Glutamatergic neuron (in vitro differentiated cells): ENCODE results near the gene SWT1. TPM values are rescaled to one million over a fixed set of nuclear protein-coding genes. Genes with fewer than 3 reads are reported as not detected.

Experiments
- DNase-seq: peaks from one replicate; pipeline ENCODE4 v3.0.0; 2022
- H3K27ac Mint-ChIP-seq: one replicate; pipeline ENCODE4 v1.8.0; 2020; ENCODE audit warnings: mild to moderate bottlenecking, mixed read lengths, inconsistent platforms; ENCODE audit not compliant: unreplicated experiment
- H3K27me3 Mint-ChIP-seq: one replicate; pipeline ENCODE4 v1.8.0; 2020; ENCODE audit warnings: mild to moderate bottlenecking, moderate library complexity, mixed read lengths, inconsistent platforms; ENCODE audit not compliant: unreplicated experiment
- H3K36me3 Mint-ChIP-seq: one replicate; pipeline ENCODE4 v1.8.0; 2020; ENCODE audit warnings: mild to moderate bottlenecking, mixed read lengths, inconsistent platforms; ENCODE audit not compliant: unreplicated experiment
- H3K4me1 Mint-ChIP-seq: one replicate; pipeline ENCODE4 v1.8.0; 2020; ENCODE audit warnings: mild to moderate bottlenecking, low read depth, mixed read lengths, inconsistent platforms; ENCODE audit not compliant: unreplicated experiment
- H3K4me3 Mint-ChIP-seq: one replicate; pipeline ENCODE4 v1.8.0; 2020; ENCODE audit warnings: mild to moderate bottlenecking, mixed read lengths, inconsistent platforms; ENCODE audit not compliant: unreplicated experiment
- H3K9me3 Mint-ChIP-seq: one replicate; pipeline ENCODE4 v1.8.0; 2020; ENCODE audit warnings: mild to moderate bottlenecking, moderate library complexity, mixed read lengths, inconsistent platforms; ENCODE audit not compliant: unreplicated experiment
- total RNA-seq: library from RNA; stranded (reverse); fragmentation: NEBNext Ultra II Directional; extraction: Animal tissue kit (Norgen Biotek cat#: 25700); gene quantifications from one replicate; pipeline ENCODE4 v1.2.1, GENCODE V29; 2021; ENCODE audit not compliant: unreplicated experiment
- TF ChIP-seq, protein P1 (sequence below): fragments of 200-600 bp; sonication (generic); IDR thresholded peaks from one replicate; pipeline ENCODE4 v1.5.0; 2021; ENCODE audit not compliant: partially characterized antibody, unreplicated experiment

The SWT1 gene
- total RNA-seq, 1 donor from 2014 or later: 15.5 TPM

DNA sequence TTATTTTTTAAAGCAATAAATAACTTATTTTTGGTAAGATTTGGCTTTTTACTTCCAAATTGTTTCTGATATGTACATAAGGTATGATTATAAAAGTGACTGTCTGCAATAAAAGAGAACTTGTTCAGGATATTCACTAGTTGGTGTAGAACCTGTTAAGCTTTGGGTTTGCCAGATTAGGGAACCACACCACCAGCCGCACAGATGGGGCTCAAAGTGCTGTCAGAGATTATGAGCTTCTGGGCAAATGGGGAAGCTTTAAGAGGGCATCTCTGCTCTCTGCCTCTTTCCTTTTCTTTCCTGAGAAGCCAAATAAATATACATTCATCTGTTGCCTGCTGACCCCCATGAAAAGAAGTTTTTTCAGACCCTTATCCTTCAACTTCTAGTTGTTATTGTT lies 134.7 kb downstream of the SWT1 start:
- Mint-ChIP-seq H3K4me1 (no peaks in the 10 kb centered on the region), H3K27ac (no peak overlapping the region), H3K9me3 (no peaks in the 10 kb centered on the region), H3K4me3 (no peak overlapping the region), H3K36me3 (no peaks in the 10 kb centered on the region), H3K27me3 (peaks cover 2% of the 10 kb centered on the region)
- DNase-seq: no peak
- TF ChIP-seq, protein P1, sequence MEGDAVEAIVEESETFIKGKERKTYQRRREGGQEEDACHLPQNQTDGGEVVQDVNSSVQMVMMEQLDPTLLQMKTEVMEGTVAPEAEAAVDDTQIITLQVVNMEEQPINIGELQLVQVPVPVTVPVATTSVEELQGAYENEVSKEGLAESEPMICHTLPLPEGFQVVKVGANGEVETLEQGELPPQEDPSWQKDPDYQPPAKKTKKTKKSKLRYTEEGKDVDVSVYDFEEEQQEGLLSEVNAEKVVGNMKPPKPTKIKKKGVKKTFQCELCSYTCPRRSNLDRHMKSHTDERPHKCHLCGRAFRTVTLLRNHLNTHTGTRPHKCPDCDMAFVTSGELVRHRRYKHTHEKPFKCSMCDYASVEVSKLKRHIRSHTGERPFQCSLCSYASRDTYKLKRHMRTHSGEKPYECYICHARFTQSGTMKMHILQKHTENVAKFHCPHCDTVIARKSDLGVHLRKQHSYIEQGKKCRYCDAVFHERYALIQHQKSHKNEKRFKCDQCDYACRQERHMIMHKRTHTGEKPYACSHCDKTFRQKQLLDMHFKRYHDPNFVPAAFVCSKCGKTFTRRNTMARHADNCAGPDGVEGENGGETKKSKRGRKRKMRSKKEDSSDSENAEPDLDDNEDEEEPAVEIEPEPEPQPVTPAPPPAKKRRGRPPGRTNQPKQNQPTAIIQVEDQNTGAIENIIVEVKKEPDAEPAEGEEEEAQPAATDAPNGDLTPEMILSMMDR: no peak

DNA sequence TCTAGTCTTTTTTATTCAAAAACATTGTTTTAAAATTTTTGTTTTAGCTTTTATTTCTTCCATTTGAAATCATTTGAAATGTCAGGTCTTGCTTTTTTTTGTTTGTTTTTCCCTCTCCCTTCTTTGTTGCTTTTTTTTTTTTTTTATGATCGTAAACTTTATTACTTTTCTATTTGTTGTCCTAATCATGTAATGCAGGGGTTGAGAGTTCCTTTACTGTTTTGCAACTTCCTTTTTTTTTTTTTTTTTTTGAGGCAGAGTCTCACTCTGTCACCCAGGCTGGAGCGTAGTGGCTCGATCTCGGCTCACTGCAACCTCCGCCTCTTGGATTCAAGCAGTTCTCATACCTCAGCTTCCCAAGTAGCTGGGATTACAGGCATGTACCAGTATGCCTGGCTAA lies 135.3 kb downstream of the SWT1 start:
- Mint-ChIP-seq H3K4me1 (no peaks in the 10 kb centered on the region), H3K36me3 (no peaks in the 10 kb centered on the region), H3K27me3 (peaks cover 2% of the 10 kb centered on the region), H3K9me3 (no peaks in the 10 kb centered on the region), H3K4me3 (no peak overlapping the region), H3K27ac (no peak overlapping the region)
- DNase-seq: no peak
- TF ChIP-seq, protein P1: no peak

DNA sequence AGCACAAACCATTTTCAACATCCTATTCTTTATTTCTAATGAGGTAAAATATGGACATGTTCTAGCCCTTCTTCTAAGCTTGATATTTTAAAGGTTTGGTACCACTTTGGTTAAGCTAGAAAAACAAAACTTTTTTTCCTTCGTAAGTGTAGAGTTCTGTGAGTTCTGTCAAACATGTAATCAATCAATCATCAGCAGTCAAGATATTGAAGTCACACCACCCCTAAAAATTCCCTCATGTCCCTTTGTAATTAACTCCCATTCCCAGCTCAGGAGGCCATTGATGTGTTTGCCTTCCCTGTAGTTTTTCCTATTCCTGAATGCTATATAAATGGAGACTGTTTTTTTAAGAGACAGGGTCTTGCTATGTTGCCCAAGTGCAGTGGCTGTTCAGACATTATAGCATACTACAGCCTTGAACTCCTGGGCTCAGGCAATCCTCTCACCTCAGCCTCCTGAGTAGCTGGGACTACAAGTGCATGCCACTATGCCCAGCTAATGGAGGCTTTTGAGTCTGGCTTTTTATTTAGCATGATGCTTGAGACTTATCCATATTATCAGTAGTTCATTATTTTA lies 137.1 kb downstream of the SWT1 start:
- no peak for DNase-seq
- TF ChIP-seq, protein P1: no peak
- no peaks in the 10 kb centered on the region for H3K36me3 Mint-ChIP-seq

DNA sequence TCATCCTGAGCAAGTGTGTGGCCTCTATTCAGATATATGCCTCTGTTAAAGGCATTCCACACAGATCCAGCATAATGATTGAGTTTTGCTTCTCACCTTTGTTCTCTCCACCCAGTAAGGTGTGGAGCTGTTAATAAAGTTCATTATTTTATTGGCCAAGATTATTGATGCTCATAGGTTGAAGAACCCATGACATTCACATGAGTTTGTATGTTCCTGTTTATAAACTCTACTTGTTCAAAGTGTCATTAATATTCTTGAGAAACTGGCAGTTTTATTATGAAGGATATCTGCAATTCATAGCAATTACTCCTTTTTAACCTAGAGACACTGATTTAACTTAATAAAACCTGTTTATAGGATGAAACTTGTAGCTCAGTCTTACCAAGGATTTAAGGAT lies 138.1 kb downstream of the SWT1 start:
- H3K9me3 Mint-ChIP-seq: no peaks in the 10 kb centered on the region
- DNase-seq: no peak
- no peaks in the 10 kb centered on the region for H3K36me3 Mint-ChIP-seq
- no peak overlapping the region for H3K4me3 Mint-ChIP-seq
- H3K4me1 Mint-ChIP-seq: no peaks in the 10 kb centered on the region
- H3K27ac Mint-ChIP-seq: no peak overlapping the region
- no peaks in the 10 kb centered on the region for H3K27me3 Mint-ChIP-seq
- TF ChIP-seq, protein P1: no peak

More for the DNA sequence above, 137.1 kb downstream of the SWT1 start:
- no peak overlapping the region for H3K4me3 Mint-ChIP-seq
- H3K27me3 Mint-ChIP-seq: peaks cover 2% of the 10 kb centered on the region
- H3K27ac Mint-ChIP-seq: no peak overlapping the region
- no peaks in the 10 kb centered on the region for H3K9me3 Mint-ChIP-seq
- no peaks in the 10 kb centered on the region for H3K4me1 Mint-ChIP-seq

DNA sequence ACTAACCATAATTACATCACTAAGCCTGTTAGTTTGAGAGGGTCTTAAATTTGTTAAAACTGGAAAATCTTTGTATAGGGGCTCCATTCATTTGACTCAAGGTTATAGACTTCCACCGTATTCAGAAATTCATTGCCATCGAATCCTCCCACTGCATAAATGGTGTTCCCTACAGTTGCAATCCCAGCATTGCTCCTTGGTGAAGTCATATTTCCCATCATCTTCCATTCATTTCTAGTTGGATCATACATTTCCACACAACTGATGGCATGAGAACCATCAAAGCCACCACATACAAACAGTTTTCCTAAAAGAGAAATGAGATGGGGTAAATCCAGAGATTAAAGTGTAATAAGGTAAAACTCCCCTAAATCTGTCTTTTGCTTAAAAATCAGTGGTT lies 141.0 kb downstream of the SWT1 start:
- Mint-ChIP-seq H3K27ac (no peak overlapping the region), H3K4me3 (no peak overlapping the region), H3K4me1 (no peaks in the 10 kb centered on the region), H3K9me3 (no peaks in the 10 kb centered on the region), H3K27me3 (no peaks in the 10 kb centered on the region), H3K36me3 (no peaks in the 10 kb centered on the region)
- no peak for DNase-seq
- TF ChIP-seq, protein P1: no peak
